CMK (cell line): ENCODE measurements around the gene C16orf95.
"Not testable (repeated sequence)": the region's sequence is repeated elsewhere in the genome, so short reads cannot be mapped to it uniquely, and the experiment has no call there.

Source experiments
- DNase-seq: peaks from one replicate; pipeline ENCODE4 v3.0.0-alpha.2; 2010; ENCODE audit warnings: low read depth

The C16orf95 gene

GRCh38 chr16:87346517-87347060 lies 29.4 kb upstream of the C16orf95 start:
- no peak for DNase-seq

DNA sequence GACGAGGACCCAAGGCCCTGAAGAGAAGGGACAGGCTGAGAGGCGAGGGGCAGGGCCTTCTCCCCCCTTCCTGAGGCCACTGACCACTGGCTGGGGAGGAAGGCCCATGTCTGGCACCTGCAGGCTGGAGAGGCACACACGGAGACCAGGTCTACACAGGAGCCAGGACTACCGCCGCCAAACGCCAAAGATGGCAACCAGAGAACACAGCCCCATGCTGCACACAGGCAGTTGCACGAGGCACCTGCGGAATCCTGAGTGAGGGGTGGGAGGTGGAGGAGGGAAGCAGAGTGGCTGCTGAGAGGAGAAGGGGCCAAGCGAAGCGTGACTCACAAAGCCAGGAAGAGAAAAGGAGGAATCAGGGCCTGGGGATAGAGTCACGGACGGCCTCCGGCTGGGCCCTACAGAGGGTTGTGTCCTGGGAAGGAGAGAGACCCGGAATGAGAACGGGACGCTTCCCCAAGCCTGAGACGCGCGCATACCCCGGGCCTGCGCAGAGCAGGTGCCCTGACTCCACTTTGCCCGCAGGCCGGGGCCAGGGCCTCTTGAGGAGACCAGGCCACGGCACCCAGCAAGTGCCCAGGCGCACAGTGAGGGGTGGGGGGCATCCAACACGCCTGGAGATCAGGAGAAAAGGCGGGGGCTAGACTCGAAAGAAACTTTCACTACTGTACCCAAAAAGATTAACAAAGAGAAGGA lies 28.7 kb upstream of the C16orf95 start:
- DNase-seq, result no peak

DNA sequence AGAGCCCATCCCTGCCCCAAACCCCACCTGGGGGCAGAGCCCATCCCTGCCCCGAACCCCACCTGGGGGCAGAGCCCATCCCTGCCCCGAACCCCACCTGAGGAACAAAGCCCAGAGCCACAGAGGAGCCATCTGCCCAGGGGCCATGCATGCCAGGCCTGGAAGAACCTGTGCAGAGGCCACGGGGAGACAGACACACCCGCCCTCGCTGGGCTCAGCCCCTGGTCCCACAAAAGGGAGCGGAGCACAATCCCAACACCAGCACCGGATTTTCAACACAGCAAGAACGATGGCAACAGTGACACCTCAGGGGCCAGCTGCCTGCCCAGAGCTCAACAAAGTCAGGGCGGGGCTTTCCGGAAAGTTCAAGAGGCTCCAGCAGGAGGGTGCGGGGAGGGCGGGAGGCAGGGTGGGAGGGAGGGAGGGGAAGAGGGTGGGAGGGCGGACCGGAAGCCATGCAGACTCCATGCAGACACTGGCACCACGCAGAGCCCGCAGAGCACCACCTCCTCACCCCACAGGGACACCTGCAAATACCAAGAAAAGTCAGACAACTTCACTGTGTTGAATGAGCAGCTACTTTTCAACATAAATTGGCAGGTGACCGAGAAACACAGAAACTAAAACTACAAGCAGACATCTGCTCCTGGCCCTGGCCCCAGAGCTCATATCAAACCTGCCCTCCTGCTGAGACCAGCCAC lies 27.9 kb upstream of the C16orf95 start:
- no peak for DNase-seq

DNA sequence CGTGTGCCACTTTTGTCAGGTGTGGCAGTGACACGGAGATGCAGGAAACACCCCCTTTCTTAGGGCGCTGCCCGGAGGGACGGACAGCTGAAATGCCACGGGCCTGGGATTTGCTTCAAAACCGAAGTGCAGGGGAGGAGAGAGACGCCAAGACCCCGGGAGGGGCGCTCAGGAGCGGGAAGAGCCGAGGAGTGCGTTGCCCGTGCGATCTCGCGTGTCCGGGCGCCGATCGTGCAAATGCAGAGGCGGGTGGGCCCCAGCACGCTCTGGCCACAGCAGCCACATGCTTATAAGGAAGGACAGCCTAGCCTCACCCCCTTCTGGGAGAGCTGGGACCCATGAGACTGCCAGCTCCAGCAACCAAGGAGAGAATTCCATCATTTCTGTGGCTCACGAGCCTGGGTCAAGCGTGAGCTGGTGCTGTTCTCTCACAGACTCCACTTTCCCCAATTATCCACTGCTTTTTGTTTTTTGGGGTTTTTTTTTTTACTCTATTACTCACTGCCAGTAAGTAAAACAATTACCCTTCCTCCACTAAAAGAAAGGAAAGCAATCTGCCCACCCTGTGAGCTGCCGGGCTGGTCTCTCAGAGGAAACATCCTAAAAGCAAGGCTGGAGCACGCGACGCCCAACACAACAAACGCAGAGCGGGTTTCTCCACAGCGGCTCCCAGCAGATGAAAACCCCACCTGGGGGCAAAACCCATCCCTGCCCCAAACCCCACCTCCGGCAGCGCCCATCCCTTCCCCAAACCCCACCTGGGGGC lies 27.2 kb upstream of the C16orf95 start:
- no peak for DNase-seq

GRCh38 chr16:87343753-87344050 lies 26.5 kb upstream of the C16orf95 start:
- DNase-seq, result no peak

- DNase-seq, result no peak
These were observed 26.0 kb upstream of the C16orf95 start for GRCh38 chr16:87342978-87343752.

GRCh38 chr16:87342504-87342903 lies 25.3 kb upstream of the C16orf95 start:
- no peak for DNase-seq

- no peak for DNase-seq
These were observed 23.0 kb upstream of the C16orf95 start for GRCh38 chr16:87340198-87340597.

DNA sequence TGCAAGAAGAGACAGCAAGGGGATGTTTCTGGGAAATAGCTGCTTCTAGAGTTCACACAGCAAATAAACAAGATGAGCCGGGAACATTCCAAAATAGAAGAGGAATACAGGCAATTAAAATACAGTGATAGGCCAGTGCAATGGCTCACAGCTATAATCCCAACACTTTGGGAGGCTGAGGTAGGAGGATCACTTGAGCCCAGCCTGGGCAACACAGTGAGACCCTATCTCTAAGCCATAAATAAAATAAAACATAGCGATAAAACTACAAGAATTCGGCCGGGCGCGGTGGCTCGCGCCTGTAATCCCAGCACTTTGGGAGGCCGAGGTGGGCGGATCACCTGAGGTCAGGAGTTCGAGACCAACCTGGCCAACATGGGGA lies 22.5 kb upstream of the C16orf95 start:
- not testable (repeated sequence) for DNase-seq

DNA sequence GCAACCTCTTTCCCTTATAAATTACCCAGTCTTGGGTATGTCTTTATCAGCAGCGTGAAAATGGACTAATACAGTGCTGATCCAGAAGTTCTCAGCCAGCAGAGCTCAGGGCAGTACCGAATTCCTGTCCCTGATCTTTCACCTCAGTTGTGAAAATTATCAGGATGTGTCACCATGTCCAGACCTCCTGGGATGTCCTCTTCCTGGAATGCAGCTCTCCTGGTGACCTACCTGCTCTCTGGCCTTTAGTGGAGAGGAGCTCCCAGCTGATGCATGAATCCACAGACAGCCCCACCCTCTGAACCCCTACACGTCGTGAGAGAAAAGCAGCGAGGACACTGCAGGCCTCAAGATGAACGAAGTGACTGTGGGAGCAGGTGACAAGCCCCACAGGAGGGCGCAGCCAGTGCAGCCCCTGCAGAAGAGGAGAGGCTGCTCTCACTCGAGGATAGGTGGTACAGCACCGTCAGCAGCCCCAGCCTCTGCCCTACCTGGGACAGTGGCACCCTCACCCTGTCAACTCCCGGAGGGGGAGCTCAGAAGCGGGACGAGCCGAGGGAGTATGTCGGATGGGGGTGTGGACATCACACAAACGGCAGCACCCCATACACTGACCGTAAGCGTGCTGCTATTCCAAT lies 22.0 kb upstream of the C16orf95 start:
- DNase-seq, result no peak

DNA sequence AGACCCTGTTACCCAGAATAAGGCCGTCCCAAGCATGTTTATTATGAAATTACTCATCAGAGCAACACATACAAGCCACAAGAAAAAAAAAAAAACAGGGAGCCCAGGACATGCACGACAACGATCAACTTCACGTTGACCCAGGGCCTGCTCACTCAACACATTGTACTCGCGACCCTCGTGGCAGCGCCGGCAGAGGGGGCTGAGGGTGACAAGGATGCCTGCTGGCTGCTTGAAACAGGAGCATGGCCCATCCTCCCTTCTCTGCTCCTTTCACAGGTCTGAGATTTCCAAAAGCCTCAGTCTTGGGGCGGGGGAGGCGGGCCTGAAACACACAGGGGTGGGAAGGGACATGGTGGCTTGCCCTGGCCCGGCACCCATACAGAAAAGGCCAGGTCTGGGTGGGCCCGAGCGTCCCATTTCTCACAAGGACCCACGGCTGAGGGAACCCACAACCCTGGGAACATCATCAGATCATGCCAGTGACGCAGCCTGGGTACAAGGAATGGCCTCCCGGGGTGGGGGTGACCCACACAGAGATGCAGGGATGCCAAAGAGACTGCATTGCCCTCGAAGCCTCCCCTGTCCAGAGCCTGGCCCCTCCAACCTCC lies 21.1 kb upstream of the C16orf95 start:
- DNase-seq, result no peak

GRCh38 chr16:87337262-87337771 lies 20.1 kb upstream of the C16orf95 start:
- peak; percentile 36 for DNase-seq

DNA sequence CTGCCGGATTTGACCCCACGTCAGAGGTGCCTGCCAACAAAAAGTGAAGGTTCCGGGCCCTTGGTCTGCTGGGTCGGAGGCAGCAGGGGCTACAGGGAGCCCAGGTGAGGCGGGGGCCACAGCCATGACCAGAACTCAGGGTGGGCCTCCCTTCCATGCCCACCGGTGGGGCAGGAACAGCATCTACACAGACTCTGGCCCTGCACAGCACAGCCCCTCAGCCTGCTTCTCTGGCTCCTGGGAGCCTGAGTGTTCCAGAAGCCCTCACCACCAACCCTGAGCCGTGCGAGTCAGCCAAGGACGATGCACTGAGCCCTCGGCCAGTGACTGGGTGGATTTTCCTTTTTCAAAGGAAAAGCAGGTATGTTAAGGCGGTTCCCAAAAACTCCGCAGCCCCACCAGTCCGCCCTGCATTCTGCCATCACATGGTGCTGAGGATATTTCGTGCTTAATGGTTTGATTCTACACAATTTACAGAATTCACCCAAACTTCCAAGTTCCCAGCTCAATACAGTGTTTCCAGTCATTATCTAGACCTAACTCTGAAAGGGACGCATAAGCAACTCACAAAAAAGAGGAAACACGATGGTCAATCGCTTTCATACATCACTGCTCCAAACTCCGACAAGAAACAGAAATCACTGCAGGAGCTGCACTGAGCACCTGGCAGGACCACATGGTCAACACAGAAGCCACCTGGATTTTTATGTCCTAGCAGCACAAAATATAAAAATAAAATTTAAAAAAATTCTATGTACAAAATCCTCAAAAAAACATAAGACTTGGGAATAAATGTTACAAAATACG lies 19.4 kb upstream of the C16orf95 start:
- no peak for DNase-seq

GRCh38 chr16:87335625-87336433 lies 18.6 kb upstream of the C16orf95 start:
- no peak for DNase-seq

- no peak for DNase-seq
These were observed 17.7 kb upstream of the C16orf95 start for GRCh38 chr16:87334651-87335624.

GRCh38 chr16:87333581-87334331 lies 16.6 kb upstream of the C16orf95 start:
- no peak for DNase-seq

- no peak for DNase-seq
These were observed 15.9 kb upstream of the C16orf95 start for GRCh38 chr16:87333101-87333500.
